Upper lobe of left lung (tissue), 6 donors: ENCODE data around the gene ANKRD17. TPM values are rescaled to one million over a fixed set of nuclear protein-coding genes. Genes with fewer than 3 reads are reported as not detected.

Source experiments
- ATAC-seq, 2 donors: fragments of 200-7000 bp; cut with Tn5 transposase; one replicate each; pipeline ENCODE4 v1.9.1; 2022; ENCODE audit warnings: mild to moderate bottlenecking in 2 of 2, moderate library complexity in 2 of 2; ENCODE audit not compliant: low FRiP score in 2 of 2
- DNase-seq, 2 donors: peaks; one replicate each; pipeline ENCODE4 v3.0.0-alpha.2; 2019 to 2020
- H3K27ac ChIP-seq, 4 donors: fragments of 200-600 bp; sonication (generic); one replicate each; pipeline ENCODE4 v1.5.1; 2016 to 2019
- H3K27me3 ChIP-seq, 4 donors: fragments of 200-600 bp; sonication (generic); one replicate each; pipeline ENCODE4 v1.5.1; 2017 to 2019
- H3K36me3 ChIP-seq, 4 donors: fragments of 200-600 bp; sonication (generic); one replicate each; pipeline ENCODE4 v1.5.1; 2016 to 2019
- H3K4me1 ChIP-seq, 4 donors: fragments of 200-600 bp; sonication (generic); one replicate each; pipeline ENCODE4 v1.5.1; 2018 to 2019
- H3K4me3 ChIP-seq, 4 donors: fragments of 200-600 bp; sonication (generic); one replicate each; pipeline ENCODE4 v1.5.1; 2017 to 2019; ENCODE audit warnings: mild to moderate bottlenecking in 2 of 4, moderate library complexity in 1 of 4
- H3K9me3 ChIP-seq, 4 donors: fragments of 200-600 bp; sonication (generic); one replicate each; pipeline ENCODE4 v1.5.1; 2018 to 2019
- EP300 ChIP-seq, 4 donors: sonication (generic); formaldehyde crosslinking; IDR thresholded peaks; one replicate each; pipeline ENCODE4 v1.5.1; 2017; ENCODE audit warnings: antibody characterized with exemption in 4 of 4, control low read depth in 2 of 4
- POLR2A ChIP-seq, 4 donors: fragments of 450-650 bp; IDR thresholded peaks; one replicate each; pipeline ENCODE4 v1.5.1; 2016 to 2017; ENCODE audit warnings: antibody characterized with exemption in 4 of 4, mild to moderate bottlenecking in 2 of 4
- POLR2AphosphoS5 ChIP-seq, 2 donors: sonication (generic); formaldehyde crosslinking; IDR thresholded peaks; one replicate each; pipeline ENCODE4 v1.5.1; 2017; ENCODE audit warnings: antibody characterized with exemption in 2 of 2
- WGBS, 2 donors: methylation state at CpG; one replicate each; pipeline ENCODE4 v1.1.5; 2017 to 2018; 5-methylcytosine and 5-hydroxymethylcytosine counted together
- total RNA-seq, 6 donors: library from RNA; depleted of rRNA in 4 of 6; stranded (reverse); fragments of >200 nt in 4 of 6; gene quantifications; one replicate each; pipeline versions ENCODE4 v1.1.0 to v1.2.1, GENCODE V29; 2016 to 2021
- TF ChIP-seq, protein P1 (sequence below), 6 experiments: fragments of 450-650 bp in 4 of 6; fragments of 200-600 bp in 2 of 6; sonication (generic) in 2 of 6; IDR thresholded peaks; one replicate each; pipeline ENCODE4 v1.5.1; 2016 to 2019; ENCODE audit warnings: antibody characterized with exemption in 6 of 6
- donor health status: DM: no; HTN: no; CAD: no; lungs with moderate emphysema.
- donor health status: DM: no; HTN: yes; CAD: no; lungs with severe emphysema.

Gene ANKRD17
- total RNA-seq, 6 donors from 2014 or later, result 49.7 to 103 (median 61.2) TPM

DNA sequence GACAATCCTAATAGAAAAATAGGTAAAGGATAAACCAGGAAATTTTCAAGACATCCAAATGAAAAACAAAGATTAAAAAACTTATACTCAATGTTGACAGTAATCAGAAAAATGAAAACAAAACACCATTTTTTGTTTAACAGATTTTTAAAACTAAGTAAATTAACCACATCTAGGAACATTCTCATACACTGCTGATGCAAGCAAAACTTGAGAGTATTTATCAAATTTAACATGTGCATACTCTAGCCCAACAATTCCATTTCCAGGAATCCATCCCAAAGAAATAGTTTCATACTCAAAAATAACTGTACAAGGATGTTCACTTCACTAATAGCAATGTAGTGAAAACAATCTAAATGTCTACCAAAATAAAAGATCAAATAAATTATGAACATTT, 11.5 kb downstream of the ANKRD17 start:
- Histone ChIP-seq H3K27ac (no peak overlapping the region), H3K9me3 (no peaks in the 10 kb centered on the region), H3K27me3 (no peaks in the 10 kb centered on the region), H3K4me3 (no peak overlapping the region), H3K4me1 (peaks cover 4 to 22% (median 15%) of the 10 kb centered on the region in 4 donors), H3K36me3 (peaks cover 0 to 3% (median 0%) of the 10 kb centered on the region in 4 donors)
- DNase-seq, result no peak
- TF ChIP-seq POLR2AphosphoS5 (IDR thresholded peaks at IDR 0.05), result no peak
- TF ChIP-seq POLR2A (IDR thresholded peaks at IDR 0.05), result no peak
- TF ChIP-seq EP300 (IDR thresholded peaks at IDR 0.05), result no peak
- TF ChIP-seq, protein P1, sequence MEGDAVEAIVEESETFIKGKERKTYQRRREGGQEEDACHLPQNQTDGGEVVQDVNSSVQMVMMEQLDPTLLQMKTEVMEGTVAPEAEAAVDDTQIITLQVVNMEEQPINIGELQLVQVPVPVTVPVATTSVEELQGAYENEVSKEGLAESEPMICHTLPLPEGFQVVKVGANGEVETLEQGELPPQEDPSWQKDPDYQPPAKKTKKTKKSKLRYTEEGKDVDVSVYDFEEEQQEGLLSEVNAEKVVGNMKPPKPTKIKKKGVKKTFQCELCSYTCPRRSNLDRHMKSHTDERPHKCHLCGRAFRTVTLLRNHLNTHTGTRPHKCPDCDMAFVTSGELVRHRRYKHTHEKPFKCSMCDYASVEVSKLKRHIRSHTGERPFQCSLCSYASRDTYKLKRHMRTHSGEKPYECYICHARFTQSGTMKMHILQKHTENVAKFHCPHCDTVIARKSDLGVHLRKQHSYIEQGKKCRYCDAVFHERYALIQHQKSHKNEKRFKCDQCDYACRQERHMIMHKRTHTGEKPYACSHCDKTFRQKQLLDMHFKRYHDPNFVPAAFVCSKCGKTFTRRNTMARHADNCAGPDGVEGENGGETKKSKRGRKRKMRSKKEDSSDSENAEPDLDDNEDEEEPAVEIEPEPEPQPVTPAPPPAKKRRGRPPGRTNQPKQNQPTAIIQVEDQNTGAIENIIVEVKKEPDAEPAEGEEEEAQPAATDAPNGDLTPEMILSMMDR (IDR thresholded peaks at IDR 0.05), result no peak
- no peak for ATAC-seq

GRCh38 chr4:73245955-73246354, 12.6 kb downstream of the ANKRD17 start:
- Histone ChIP-seq H3K27ac (no peak overlapping the region), H3K4me3 (no peak overlapping the region), H3K9me3 (no peaks in the 10 kb centered on the region), H3K4me1 (peaks cover 4 to 18% (median 15%) of the 10 kb centered on the region in 4 donors), H3K27me3 (no peaks in the 10 kb centered on the region), H3K36me3 (peaks cover 0 to 3% (median 0%) of the 10 kb centered on the region in 4 donors)
- DNase-seq, result no peak
- TF ChIP-seq EP300 (IDR thresholded peaks at IDR 0.05) (no peak), POLR2A (IDR thresholded peaks at IDR 0.05) (no peak), POLR2AphosphoS5 (IDR thresholded peaks at IDR 0.05) (no peak)
- TF ChIP-seq, protein P1 (IDR thresholded peaks at IDR 0.05), result no peak
- WGBS, 2 donors, result 79 to 87% methylated on average over 2 of the region's 2 CpGs
- no peak for ATAC-seq

DNA sequence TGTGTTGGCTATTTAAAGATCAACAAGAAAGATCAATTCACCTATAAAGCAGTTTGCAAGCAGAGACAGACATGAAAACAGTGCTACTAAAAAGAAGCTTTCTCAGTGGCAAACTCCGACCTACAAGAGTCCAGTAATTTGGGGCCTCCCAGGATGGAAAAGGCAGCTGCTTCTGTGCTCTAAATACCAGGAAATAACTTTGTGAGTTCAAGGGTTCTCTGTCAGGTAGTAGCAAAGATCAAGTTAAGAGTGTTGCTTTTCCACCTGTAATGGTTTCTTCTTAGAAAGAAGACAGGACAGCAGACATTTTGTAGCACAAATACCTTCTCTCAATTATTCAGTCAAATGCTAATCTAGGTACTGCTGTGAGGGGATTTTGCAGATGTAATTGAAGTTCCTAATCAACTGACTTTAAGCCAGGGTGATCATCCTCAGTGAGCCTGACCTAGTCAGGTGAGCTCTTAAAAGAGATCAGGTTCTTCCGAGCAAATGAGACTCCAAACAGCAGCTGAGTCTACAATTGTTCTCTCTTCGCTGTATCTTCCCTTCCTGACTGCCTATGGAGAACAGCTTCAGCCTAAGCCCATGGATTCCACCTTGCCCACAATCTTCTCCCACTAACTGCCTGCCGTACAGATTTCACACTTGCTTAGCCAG, 13.5 kb downstream of the ANKRD17 start:
- TF ChIP-seq EP300 (IDR thresholded peaks at IDR 0.05) (no peak), POLR2AphosphoS5 (IDR thresholded peaks at IDR 0.05) (no peak), POLR2A (IDR thresholded peaks at IDR 0.05) (no peak)
- TF ChIP-seq, protein P1 (IDR thresholded peaks at IDR 0.05), result no peak
- Histone ChIP-seq H3K27ac (no peak overlapping the region), H3K9me3 (no peaks in the 10 kb centered on the region), H3K36me3 (peaks cover 0 to 3% (median 0%) of the 10 kb centered on the region in 4 donors), H3K4me1 (peaks cover 8 to 25% (median 17%) of the 10 kb centered on the region in 4 donors), H3K27me3 (no peaks in the 10 kb centered on the region), H3K4me3 (no peak overlapping the region)
- no peak for DNase-seq
- ATAC-seq, result no peak
- WGBS, 2 donors, result 91 to 94% methylated on average over 4 of the region's 4 CpGs

DNA sequence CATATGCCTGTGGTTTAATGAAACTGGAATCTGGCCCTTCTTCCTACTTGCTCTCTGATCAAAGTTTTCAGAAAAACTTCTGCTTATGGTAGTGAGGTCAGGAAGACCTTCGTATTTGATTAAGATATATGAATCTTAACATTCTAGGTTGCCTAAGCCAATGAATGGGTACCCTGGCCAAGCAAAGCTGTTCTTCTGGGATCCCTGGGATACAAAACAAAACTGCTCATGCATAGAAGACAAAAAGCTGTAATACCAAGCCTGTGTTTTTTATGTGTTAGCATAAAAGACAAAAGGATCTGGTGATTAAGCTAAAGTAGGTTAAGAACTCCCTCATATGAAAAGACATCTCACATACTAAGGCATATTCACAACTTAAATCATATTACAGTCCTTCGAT, 21.6 kb downstream of the ANKRD17 start:
- H3K36me3 ChIP-seq, result peaks cover 0 to 10% (median 0%) of the 10 kb centered on the region in 4 donors
- DNase-seq (no peak), ATAC-seq (no peak)
- no peak overlapping the region for H3K27ac ChIP-seq
- TF ChIP-seq POLR2A (IDR thresholded peaks at IDR 0.05), result no peak
- TF ChIP-seq, protein P1 (IDR thresholded peaks at IDR 0.05), result no peak
- no peak for TF ChIP-seq EP300 (IDR thresholded peaks at IDR 0.05)
- no peak for TF ChIP-seq POLR2AphosphoS5 (IDR thresholded peaks at IDR 0.05)
- WGBS, 2 donors, result 92 to 93% methylated on average over 2 of the region's 2 CpGs
- H3K27me3 ChIP-seq, result no peaks in the 10 kb centered on the region
- H3K4me1 ChIP-seq, result peaks cover 0 to 17% (median 4%) of the 10 kb centered on the region in 4 donors
- H3K4me3 ChIP-seq, result no peak overlapping the region
- no peaks in the 10 kb centered on the region for H3K9me3 ChIP-seq

DNA sequence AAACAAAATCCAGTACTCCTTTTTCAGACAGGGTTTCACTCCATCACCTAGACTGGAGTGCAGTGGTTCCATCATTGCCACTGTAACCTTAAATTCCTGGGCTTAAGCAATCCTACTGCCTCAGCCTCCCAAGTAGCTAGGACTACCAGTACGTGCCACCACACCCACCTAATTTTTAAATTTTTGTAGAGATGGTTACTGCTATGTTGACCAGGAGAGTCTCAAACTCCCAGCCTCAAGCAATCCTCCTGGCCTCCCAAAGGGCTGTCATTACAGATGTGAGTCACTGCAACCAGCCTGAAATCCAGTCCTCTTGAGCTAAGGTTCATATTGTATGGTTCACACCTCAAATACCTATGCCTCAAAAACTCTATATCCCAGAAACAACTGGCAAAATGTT, 22.4 kb downstream of the ANKRD17 start:
- Histone ChIP-seq H3K27me3 (no peaks in the 10 kb centered on the region), H3K36me3 (peaks cover 0 to 10% (median 0%) of the 10 kb centered on the region in 4 donors), H3K4me3 (no peak overlapping the region), H3K9me3 (no peaks in the 10 kb centered on the region), H3K4me1 (peaks cover 0 to 17% (median 4%) of the 10 kb centered on the region in 4 donors), H3K27ac (no peak overlapping the region)
- WGBS, 2 donors, result 92 to 100% methylated on average over 1 of the region's 1 CpG
- DNase-seq (no peak), ATAC-seq (no peak)
- TF ChIP-seq POLR2A (IDR thresholded peaks at IDR 0.05), result no peak
- no peak for TF ChIP-seq EP300 (IDR thresholded peaks at IDR 0.05)
- no peak for TF ChIP-seq POLR2AphosphoS5 (IDR thresholded peaks at IDR 0.05)
- TF ChIP-seq, protein P1 (IDR thresholded peaks at IDR 0.05), result no peak
